Measurements from ENCODE around the gene HP.

- TF ChIP-seq ZFX (IDR thresholded peaks at IDR 0.05) (no peak), CTCF (IDR thresholded peaks at IDR 0.05 in 2 of 3, conservative IDR thresholded peaks at IDR 0.05 in 1 of 3; ENCODE audit: borderline replicate concordance in 1 of 3, insufficient read depth in 1 of 3, low read depth in 2 of 3, low read length in 2 of 3) (no peak), REST (IDR thresholded peaks at IDR 0.05; ENCODE audit: low read depth) (no peak), POLR2AphosphoS5 (IDR thresholded peaks at IDR 0.05; ENCODE audit: low read depth, low read length) (no peak), ATF3 (IDR thresholded peaks at IDR 0.05) (no peak), CBX3 (IDR thresholded peaks at IDR 0.05; ENCODE audit: low read depth) (no peak), FOSL1 (IDR thresholded peaks at IDR 0.05; ENCODE audit: low read depth) (no peak), YY1 (IDR thresholded peaks at IDR 0.05; ENCODE audit: extremely low read depth, insufficient replicate concordance, low read depth, low read length) (no peak), RAD21 (IDR thresholded peaks at IDR 0.05; ENCODE audit: low read depth) (no peak), POLR2A (IDR thresholded peaks at IDR 0.05; ENCODE audit: borderline replicate concordance, extremely low read depth, insufficient read depth, insufficient read length) (no peak), EZH2phosphoT487 (IDR thresholded peaks at IDR 0.05; ENCODE audit: borderline replicate concordance) (no peak), EZH2 (IDR thresholded peaks at IDR 0.05) (no peak), SIN3A (IDR thresholded peaks at IDR 0.05; ENCODE audit: low read depth) (no peak)
Measured at GRCh38 chr16:72050769-72051464, 3.4 kb upstream of the HP start.
